Measurements from ENCODE around the gene SART3.
"Not testable (repeated sequence)": the region's sequence is repeated elsewhere in the genome, so short reads cannot be mapped to it uniquely, and the experiment has no call there.

SART3 gene

GRCh38 chr12:108518716-108519496 lies 42.1 kb downstream of the SART3 start:
- DNase-seq (ENCODE audit: low spot score), result no peak

- DNase-seq (ENCODE audit: low spot score), result no peak
These were observed 42.8 kb downstream of the SART3 start for GRCh38 chr12:108518101-108518715.

GRCh38 chr12:108517288-108518100 lies 43.5 kb downstream of the SART3 start:
- no peak for DNase-seq (ENCODE audit: low spot score)

DNA sequence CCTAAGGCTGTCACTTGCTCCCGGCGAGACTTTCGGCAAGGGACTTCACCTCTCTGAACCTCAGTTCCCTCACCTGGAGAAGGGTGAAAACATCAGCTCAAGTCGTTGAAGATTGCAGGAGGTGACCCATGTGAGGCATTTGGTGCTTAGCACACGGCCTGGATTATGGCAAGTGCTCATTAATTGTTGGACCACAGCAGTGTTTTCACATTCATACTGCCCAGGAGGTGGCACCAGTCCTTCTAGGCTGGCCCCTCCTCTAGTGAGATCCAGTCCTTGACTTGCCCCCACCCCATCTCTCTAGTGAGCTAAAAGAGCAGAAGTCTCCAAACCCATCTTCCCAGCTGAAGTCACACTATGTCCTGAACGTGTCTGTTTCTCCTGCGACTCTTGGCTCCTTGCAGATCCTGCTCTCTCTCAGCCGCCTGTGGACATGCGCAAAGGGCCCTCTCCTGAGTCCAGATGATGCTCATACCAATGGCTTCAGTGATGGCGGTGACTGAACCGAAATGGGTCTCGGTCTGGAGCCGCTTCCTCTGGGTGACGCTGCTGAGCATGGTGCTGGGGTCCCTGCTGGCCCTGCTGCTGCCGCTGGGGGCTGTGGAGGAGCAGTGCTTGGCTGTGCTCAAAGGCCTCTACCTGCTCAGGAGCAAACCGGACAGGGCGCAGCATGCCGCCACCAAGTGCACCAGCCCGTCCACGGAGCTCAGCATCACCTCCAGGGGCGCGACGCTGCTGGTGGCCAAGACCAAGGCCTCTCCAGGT lies 44.3 kb downstream of the SART3 start:
- DNase-seq (ENCODE audit: low spot score), result no peak

GRCh38 chr12:108515916-108516315 lies 45.1 kb downstream of the SART3 start:
- no peak for DNase-seq (ENCODE audit: low spot score)

DNA sequence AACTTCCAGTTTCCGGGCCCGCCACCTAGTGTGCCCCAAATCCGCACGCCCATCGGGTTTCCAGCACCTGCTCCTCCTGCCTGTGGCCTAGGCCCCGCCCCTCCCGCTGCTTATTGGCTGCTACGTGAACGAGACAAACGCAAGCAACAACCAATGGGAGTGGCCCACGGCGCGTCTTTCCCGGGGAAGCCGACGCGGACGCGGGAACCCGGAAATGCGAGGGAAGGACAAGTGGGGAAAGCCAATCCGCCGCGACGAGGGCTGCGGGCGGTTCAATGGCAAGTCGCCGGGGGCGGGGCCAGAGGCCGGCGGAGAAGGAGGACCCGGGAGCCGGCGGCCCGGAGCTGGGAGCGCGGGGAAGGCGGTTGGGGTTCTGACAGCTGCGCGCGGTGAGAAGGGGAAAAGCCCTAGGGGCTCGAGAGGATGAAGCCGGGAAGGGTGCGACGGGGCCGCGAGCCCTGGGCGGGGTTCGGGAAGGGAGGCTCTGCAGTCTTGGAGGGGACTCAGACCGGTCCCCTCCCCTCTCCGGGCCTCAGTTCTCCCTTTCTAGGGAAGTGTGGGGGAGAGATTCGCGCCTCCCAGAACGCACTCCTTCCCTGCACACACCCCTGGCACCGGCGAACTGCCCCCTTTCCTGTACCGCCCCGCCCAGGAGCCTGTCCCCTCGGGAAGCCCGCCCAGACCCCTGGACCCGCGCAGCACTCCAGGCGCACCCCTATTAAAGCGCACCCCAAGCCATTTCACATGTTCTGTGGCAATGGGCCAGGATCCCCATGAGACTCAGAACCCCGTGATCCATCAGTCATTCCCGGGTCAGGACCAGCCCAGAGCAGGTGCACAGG lies 45.8 kb downstream of the SART3 start, which contains the start of gene FICD:
FICD (plus strand) TSS at position 305 of the 842 bp plus-strand sequence. CDS start 1,696 bp downstream, outside the sequence.
- peak; percentile 97 for DNase-seq (ENCODE audit: low spot score)

- no peak for DNase-seq (ENCODE audit: low spot score)
These were observed 46.5 kb downstream of the SART3 start for GRCh38 chr12:108514468-108514972.

DNA sequence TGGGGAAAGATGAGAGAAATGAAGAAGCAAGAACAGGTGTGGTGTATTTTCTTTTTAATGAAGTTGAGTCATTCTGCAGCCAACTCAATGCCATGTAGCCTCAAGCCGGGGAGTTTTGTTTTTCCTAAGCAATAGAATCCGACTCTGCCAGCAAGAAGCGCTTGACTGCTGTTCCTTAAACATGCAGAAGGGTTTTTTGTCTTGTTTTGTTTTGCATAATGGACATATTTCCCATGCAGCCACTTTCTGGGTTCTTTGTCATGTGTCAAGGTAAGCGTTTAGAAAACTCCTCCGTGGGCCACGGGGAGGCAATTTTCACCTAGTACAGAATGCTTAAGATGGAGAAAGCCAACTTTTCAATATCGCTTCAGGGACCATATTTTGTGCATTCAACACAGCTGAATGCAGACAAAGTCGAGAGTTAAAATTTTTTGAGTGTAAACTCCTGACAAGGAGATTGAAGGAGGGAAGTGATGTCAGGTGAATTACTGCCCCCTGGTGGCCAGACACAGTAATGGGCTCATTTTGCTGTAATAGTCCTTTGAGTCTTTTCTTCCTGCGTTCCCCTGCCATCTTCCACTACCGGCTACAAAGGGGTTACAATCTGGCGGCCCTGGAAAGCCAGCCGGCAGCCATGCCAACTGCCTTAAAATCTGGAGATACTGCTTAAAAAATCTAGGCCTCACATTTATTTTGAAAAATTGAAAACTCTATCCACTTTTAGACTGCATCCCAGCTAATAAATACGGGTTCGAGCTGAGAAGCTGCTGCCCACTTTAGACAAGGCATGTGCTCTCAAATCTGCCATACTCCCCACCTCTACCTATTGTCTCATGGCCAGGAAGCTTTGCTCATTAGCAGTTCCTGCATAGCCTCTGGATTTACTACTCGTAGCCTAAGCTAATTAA lies 49.1 kb downstream of the SART3 start:
- peak; percentile 75 for DNase-seq (ENCODE audit: low spot score)

DNA sequence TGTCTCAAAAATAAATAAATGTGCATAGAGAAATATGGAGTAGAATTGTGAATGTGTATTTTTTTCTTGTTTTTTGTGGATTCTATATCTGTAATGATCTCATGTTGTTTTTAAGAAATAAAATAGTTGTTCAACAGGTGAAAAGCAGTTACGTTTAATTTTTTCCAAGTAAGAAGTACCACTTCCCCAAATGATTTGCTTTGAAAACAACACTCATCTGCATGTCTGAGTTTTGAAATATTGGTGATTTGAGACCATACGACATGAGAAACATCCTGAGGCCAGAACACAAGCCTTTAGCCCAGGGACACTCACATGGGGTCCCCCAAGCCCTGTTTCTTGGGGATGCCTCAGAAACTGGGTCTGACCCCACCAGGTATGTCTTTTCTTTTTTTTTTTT lies 50.1 kb downstream of the SART3 start:
- DNase-seq (ENCODE audit: low spot score), result no peak

GRCh38 chr12:108509806-108510205 lies 51.2 kb downstream of the SART3 start:
- no peak for DNase-seq (ENCODE audit: low spot score)

GRCh38 chr12:108507971-108508642 lies 52.9 kb downstream of the SART3 start:
- DNase-seq (ENCODE audit: low spot score), result no peak

DNA sequence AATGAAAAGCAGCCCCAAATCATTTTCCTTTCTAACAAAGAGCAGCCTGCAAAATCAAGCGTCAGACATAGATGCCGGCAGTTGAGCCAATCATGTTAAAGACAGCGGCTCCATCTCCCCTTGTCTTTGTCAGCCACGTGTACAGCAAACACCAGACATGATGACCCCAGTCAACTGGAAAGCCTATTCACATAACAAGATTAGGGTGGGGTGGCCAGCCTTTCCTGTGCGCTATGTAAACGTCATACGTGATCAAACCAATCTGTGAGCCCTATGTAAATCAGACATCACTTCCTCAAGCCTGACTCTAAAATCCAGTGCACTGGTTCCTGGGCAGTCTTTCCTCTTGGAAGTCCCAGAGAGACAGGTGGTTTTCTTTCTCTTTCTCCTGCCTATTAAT lies 55.8 kb downstream of the SART3 start:
- no peak for DNase-seq (ENCODE audit: low spot score)

DNA sequence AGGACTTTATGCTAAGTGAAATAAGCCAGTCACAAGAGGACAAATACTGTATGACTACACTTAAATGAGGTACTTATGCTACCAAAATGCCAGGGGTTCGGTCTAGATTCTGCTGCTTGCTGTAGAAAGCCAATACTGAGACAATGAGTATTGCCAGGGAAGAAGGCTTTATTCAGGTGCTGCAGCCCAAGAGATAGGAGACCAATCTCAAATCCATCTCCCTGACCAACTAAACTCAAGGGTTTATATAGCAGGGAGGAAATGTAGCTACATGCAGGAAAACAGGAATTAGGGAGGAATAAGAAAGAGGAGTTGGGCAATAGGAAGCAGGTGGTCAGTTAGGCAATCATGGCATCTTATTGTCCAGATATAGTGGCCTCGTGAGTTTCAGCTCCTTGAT lies 58.1 kb downstream of the SART3 start:
- no peak for DNase-seq (ENCODE audit: low spot score)

- DNase-seq (ENCODE audit: low spot score), result no peak
These were observed 62.8 kb downstream of the SART3 start for GRCh38 chr12:108498136-108498535.

DNA sequence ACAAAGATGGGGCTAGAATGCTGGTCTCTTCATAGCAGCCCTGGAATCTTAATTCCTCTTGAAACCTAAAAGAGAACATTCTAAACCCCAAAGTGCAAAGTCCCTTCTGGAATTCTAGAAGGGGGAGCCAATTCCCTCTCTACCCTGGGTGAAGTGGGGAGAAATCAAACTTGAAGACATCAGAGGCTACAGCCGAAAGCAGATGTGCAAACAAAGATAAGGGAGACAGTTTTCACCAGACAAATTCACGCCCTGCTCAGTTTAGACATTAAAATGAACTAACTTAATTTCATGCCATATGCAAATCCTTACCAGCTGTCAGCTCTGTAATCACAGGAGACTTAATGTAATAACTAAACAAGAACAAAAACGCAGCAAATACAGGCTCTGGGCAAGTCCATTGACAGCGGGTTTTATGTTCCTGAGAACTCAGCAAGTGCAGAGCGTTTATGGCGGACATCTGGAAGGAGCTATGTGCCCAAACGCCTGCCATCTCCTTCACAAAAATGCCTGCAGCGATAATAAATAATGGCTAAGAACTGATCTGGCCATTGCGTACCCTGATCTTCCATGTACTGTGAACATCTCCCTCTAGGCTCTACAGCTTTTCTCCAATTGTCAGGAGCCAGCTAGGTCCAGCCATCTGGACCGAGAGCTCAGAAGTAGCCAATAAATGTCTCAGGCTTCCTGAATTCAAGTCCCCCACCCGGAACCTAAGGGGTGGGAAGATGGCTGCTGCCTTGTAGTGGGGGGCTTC lies 65.0 kb downstream of the SART3 start:
- no peak for DNase-seq (ENCODE audit: low spot score)

- peak; percentile 66 for DNase-seq (ENCODE audit: low spot score)
These were observed 65.9 kb downstream of the SART3 start for GRCh38 chr12:108495054-108495453.

DNA sequence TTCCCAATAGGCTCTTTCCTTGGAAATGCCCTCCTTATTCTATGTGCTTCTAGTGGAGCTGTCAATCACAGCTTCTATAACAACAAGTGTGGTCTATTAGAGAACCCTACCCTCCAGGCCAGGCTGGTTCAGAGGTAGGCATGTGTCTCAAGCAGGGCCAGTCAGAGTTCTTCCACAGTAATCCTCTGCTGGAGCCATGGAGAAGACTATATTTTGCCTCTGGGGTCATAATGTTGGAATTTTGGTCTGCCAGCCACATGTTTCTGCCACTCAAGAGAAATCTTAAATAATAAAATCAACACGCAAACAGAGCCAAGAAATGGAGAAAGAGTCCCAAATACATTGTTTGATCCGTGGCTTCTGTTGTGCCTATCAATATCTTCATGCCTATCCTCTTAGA lies 69.7 kb downstream of the SART3 start:
- no peak for DNase-seq (ENCODE audit: low spot score)

- not testable (repeated sequence) for DNase-seq (ENCODE audit: low spot score)
These were observed 73.9 kb downstream of the SART3 start for GRCh38 chr12:108487029-108487428.
